ENCODE results near the gene ZBTB7A.

Gene ZBTB7A

GRCh38 chr19:4027146-4027545 is 39.6 kb downstream of the ZBTB7A start:
- in situ Hi-C loops (cut with HindIII; ENCODE audit: low sequenced_read_pairs), result no loop called here
- H3K4me3 ChIP-seq (ENCODE audit: low read depth, low read length), result no peak overlapping the region
- no peak for DNase-seq (ENCODE audit: low read depth)
- TF ChIP-seq CTCF (IDR thresholded peaks at IDR 0.05; ENCODE audit: low read depth, low read length, missing control alignments), result no peak

GRCh38 chr19:4025317-4025716 is 41.4 kb downstream of the ZBTB7A start:
- no peak for DNase-seq (ENCODE audit: low read depth)
- in situ Hi-C loops (cut with HindIII; ENCODE audit: low sequenced_read_pairs), result no loop called here
- H3K4me3 ChIP-seq (ENCODE audit: low read depth, low read length), result no peak overlapping the region
- no peak for TF ChIP-seq CTCF (IDR thresholded peaks at IDR 0.05; ENCODE audit: low read depth, low read length, missing control alignments)

GRCh38 chr19:4023600-4024398 is 42.9 kb downstream of the ZBTB7A start:
- no peak overlapping the region for H3K4me3 ChIP-seq (ENCODE audit: low read depth, low read length)
- no peak for DNase-seq (ENCODE audit: low read depth)
- in situ Hi-C loops (cut with HindIII; ENCODE audit: low sequenced_read_pairs), result no loop called here
- TF ChIP-seq CTCF (IDR thresholded peaks at IDR 0.05; ENCODE audit: low read depth, low read length, missing control alignments), result no peak

- no peak overlapping the region for H3K4me3 ChIP-seq (ENCODE audit: low read depth, low read length)
- no peak for DNase-seq (ENCODE audit: low read depth)
- no peak for TF ChIP-seq CTCF (IDR thresholded peaks at IDR 0.05; ENCODE audit: low read depth, low read length, missing control alignments)
- in situ Hi-C loops (cut with HindIII; ENCODE audit: low sequenced_read_pairs), result no loop called here
Measured at GRCh38 chr19:4019578-4019977, 47.1 kb downstream of the ZBTB7A start.

- no peak for TF ChIP-seq CTCF (IDR thresholded peaks at IDR 0.05; ENCODE audit: low read depth, low read length, missing control alignments)
- in situ Hi-C loops (cut with HindIII; ENCODE audit: low sequenced_read_pairs), result no loop called here
- no peak overlapping the region for H3K4me3 ChIP-seq (ENCODE audit: low read depth, low read length)
- no peak for DNase-seq (ENCODE audit: low read depth)
Measured at GRCh38 chr19:4018775-4019504, 47.8 kb downstream of the ZBTB7A start.

GRCh38 chr19:4018140-4018613 is 48.5 kb downstream of the ZBTB7A start:
- no peak for TF ChIP-seq CTCF (IDR thresholded peaks at IDR 0.05; ENCODE audit: low read depth, low read length, missing control alignments)
- in situ Hi-C loops (cut with HindIII; ENCODE audit: low sequenced_read_pairs), result no loop called here
- H3K4me3 ChIP-seq (ENCODE audit: low read depth, low read length), result no peak overlapping the region
- no peak for DNase-seq (ENCODE audit: low read depth)
